ENCODE results near the gene GABRG3. TPM values are rescaled to one million over a fixed set of nuclear protein-coding genes. Genes with fewer than 3 reads are reported as not detected.

Gene GABRG3
- total and polyA plus RNA-seq, 12 donors = 0.08 to 1.1 (median 0.44) TPM; not detected in 5

DNA sequence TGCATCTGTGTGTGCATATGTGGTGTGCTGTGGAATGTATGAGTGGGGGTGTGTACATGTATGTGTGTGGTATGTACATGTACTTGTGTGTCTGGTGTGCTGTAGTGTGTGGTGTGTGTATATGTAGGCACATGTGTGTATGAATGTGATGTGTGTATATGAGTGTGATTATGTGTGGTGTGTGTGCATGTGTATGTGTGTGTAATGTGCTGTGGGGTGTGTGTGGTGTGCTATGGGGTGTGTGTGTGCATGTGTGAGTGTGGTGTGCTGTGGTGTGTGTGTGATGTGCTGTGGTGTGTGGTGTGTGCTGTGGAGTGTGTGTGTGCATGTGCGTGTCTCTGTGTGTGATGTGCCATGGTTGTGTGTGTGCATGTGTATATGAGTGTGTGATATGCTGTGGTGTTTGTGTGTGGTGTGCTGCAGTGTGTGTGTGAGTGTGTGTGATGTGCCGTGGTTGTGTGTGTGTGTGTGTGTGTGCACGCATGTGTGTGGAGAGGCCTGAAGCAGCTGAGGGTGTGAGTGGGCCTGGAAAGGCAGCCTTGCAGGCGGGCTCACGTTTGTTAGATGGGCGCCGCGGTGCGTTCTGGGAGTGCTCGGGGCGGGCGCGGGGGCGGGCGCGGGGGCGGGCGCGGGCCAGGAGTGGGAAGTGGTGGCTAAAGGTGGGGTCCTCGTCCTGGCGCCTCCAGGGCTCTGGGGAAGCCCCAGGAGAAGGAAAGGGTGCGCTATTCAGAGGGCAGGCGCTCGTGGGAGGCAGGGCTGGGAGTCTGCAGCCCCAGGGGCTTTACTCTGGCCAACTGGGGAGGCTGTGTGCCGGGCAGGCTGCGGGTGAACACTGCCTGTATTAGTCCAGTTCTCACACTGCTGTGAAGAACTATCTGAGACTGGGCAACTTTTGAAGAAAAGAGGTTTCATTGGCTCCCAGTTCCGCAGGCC lies 116.9 kb downstream of the GABRG3 start:
- intact Hi-C loops (cut with DNase I) = no loop called here
- no peak for TF ChIP-seq POLR2A (IDR thresholded peaks at IDR 0.05)
- no peak for TF ChIP-seq CTCF (IDR thresholded peaks at IDR 0.05)
- Histone ChIP-seq H3K27ac (no peak overlapping the region), H3K4me1 (replicated peaks in 1 of 2) (no peaks in the 10 kb centered on the region), H3K36me3 (replicated peaks in 1 of 2) (no peaks in the 10 kb centered on the region), H3K4me3 (no peak overlapping the region), H3K27me3 (no peaks in the 10 kb centered on the region), H3K9me3 (replicated peaks in 1 of 3) (peaks cover 0 to 3% (median 0%) of the 10 kb centered on the region in 3 donors)
- WGBS, 4 donors = 91 to 96% (median 94%) methylated on average over 22 to 27 of the region's 27 CpGs
- no peak for DNase-seq

DNA sequence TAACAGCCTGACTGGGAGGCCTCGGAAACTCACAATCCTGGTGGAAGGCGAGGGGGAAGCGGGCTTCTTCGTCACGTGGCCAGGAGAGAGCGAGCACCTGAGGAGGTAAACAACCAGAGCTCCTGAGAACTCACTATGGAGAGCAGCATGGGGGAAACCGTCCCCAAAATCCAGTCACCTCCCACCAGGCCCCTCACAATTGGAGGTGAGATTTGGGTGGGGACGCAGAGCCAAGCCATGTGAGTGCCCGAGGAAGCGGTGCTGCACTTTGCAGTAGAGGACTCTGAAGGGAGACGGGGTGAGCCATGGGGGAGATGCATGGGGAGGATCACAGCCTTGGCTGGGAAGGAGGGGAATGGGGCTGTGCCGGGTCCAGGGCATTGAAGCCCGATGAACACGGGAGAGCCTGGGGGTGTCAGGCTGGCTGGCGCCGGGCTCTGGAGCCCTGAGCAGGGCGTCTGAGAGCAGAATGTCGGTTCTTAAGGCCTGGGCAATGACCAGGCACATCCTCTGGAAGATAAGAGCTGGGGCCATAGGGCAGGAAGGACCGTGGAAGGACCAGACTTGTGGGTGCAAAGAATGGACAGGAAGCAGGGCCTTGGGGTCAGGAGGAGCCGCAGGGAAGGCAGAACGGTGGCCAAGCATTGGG lies 117.7 kb downstream of the GABRG3 start:
- Histone ChIP-seq H3K4me1 (replicated peaks in 1 of 2) (no peaks in the 10 kb centered on the region), H3K36me3 (replicated peaks in 1 of 2) (no peaks in the 10 kb centered on the region), H3K4me3 (no peak overlapping the region), H3K27ac (no peak overlapping the region), H3K27me3 (no peaks in the 10 kb centered on the region), H3K9me3 (replicated peaks in 1 of 3) (peaks cover 0 to 3% (median 0%) of the 10 kb centered on the region in 3 donors)
- DNase-seq = no peak
- intact Hi-C loops (cut with DNase I) = no loop called here
- TF ChIP-seq POLR2A (IDR thresholded peaks at IDR 0.05) (no peak), CTCF (IDR thresholded peaks at IDR 0.05) (no peak)
- 90 to 93% (median 90%) methylated on average over 21 of the region's 21 CpGs for WGBS, 4 donors

- no peaks in the 10 kb centered on the region for H3K4me1 ChIP-seq (replicated peaks in 1 of 2)
- H3K4me3 ChIP-seq = no peak overlapping the region
- TF ChIP-seq CTCF (IDR thresholded peaks at IDR 0.05) (no peak), POLR2A (IDR thresholded peaks at IDR 0.05) (no peak)
- no peak overlapping the region for H3K27ac ChIP-seq
- no peaks in the 10 kb centered on the region for H3K36me3 ChIP-seq (replicated peaks in 1 of 2)
- H3K9me3 ChIP-seq (replicated peaks in 1 of 3) = peaks cover 0 to 3% (median 0%) of the 10 kb centered on the region in 3 donors
- 81 to 91% (median 87%) methylated on average over 6 to 8 of the region's 8 CpGs for WGBS, 4 donors
- DNase-seq = no peak
- no peaks in the 10 kb centered on the region for H3K27me3 ChIP-seq
- intact Hi-C loops (cut with DNase I) = no loop called here
These were observed 118.2 kb downstream of the GABRG3 start for GRCh38 chr15:27089233-27089586.

DNA sequence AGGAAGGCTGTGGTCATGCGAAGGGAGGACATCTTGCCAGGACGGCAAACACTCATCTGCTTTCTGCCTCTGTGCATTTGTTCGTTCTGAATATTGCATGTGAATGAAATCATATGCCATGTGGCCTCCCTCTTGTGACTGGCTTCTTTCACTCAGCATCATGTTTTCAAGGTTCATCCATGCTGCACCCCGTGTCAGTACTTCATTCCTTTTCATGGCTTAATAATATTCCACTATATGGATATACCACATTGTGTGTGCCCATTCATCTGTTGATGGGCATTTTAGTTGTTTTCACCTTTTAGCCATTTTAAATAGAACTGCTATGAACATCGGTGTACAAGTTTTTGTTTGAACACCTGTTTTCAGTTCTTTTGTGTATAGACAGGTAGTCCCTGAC lies 118.7 kb downstream of the GABRG3 start:
- WGBS, 4 donors = 89 to 97% (median 95%) methylated on average over 5 of the region's 5 CpGs
- intact Hi-C loops (cut with DNase I) = no loop called here
- Histone ChIP-seq H3K4me3 (no peak overlapping the region), H3K27me3 (no peaks in the 10 kb centered on the region), H3K9me3 (replicated peaks in 1 of 3) (peaks cover 0 to 3% (median 0%) of the 10 kb centered on the region in 3 donors), H3K27ac (no peak overlapping the region), H3K4me1 (replicated peaks in 1 of 2) (no peaks in the 10 kb centered on the region), H3K36me3 (replicated peaks in 1 of 2) (no peaks in the 10 kb centered on the region)
- no peak for DNase-seq
- TF ChIP-seq CTCF (IDR thresholded peaks at IDR 0.05) (no peak), POLR2A (IDR thresholded peaks at IDR 0.05) (no peak)

Data from adrenal gland (tissue), 12 donors.